Neural progenitor cell (in vitro differentiated cells): ENCODE measurements around the gene MAP7D1. TPM values are rescaled to one million over a fixed set of nuclear protein-coding genes. Genes with fewer than 3 reads are reported as not detected.
A peak's percentile ranks its signal among the peaks of the same experiment; 100 is the strongest.

Experiments used
- DNase-seq: peaks from one replicate; pipeline ENCODE4 v3.0.0-alpha.2; 2016; ENCODE audit warnings: low spot score
- H2AFZ ChIP-seq: fragments of 200-600 bp; sonication (generic); replicated peaks from 2 replicates; pipeline ENCODE4 v1.6.1; 2016; ENCODE audit warnings: antibody characterized with exemption
- H3F3A ChIP-seq: fragments of 200-600 bp; sonication (generic); 2 replicates; pipeline ENCODE4 v1.6.1; 2016; ENCODE audit warnings: antibody characterized with exemption, low read depth
- H3K27ac ChIP-seq: fragments of 200-600 bp; sonication (generic); 2 replicates; pipeline ENCODE4 v1.5.1; 2016; ENCODE audit warnings: mild to moderate bottlenecking
- H3K27me3 ChIP-seq: fragments of 200-600 bp; sonication (generic); 2 replicates; pipeline ENCODE4 v1.6.1; 2016; ENCODE audit warnings: mild to moderate bottlenecking, moderate library complexity
- H3K36me3 ChIP-seq: fragments of 200-600 bp; sonication (generic); 2 replicates; pipeline ENCODE4 v1.5.1; 2016
- H3K4me1 ChIP-seq: fragments of 200-600 bp; sonication (generic); 2 replicates; pipeline ENCODE4 v1.6.1; 2016; ENCODE audit warnings: mixed run types
- H3K4me2 ChIP-seq: fragments of 200-600 bp; sonication (generic); 2 replicates; pipeline ENCODE4 v1.6.1; 2016
- H3K4me3 ChIP-seq: fragments of 200-600 bp; sonication (generic); 2 replicates; pipeline ENCODE4 v1.5.1; 2016
- H3K79me2 ChIP-seq: fragments of 200-600 bp; sonication (generic); 2 replicates; pipeline ENCODE4 v1.6.1; 2016; ENCODE audit warnings: low read depth
- H3K9ac ChIP-seq: fragments of 200-600 bp; sonication (generic); 2 replicates; pipeline ENCODE4 v1.6.1; 2016
- H3K9me3 ChIP-seq: fragments of 200-600 bp; sonication (generic); 2 replicates; pipeline ENCODE4 v1.5.1; 2016; ENCODE audit warnings: low read depth
- H4K20me1 ChIP-seq: fragments of 200-600 bp; sonication (generic); 2 replicates; pipeline ENCODE4 v1.6.1; 2016; ENCODE audit warnings: low read depth
- H3K27ac Mint-ChIP-seq: 3 replicates; pipeline ENCODE4 v1.8.0; 2021; ENCODE audit warnings: mixed read lengths
- H3K27me3 Mint-ChIP-seq: 2 replicates; pipeline ENCODE4 v1.8.0; 2022; ENCODE audit warnings: low read depth, mild to moderate bottlenecking, inconsistent platforms, moderate library complexity, mixed read lengths; ENCODE audit not compliant: insufficient read depth
- H3K36me3 Mint-ChIP-seq: 3 replicates; pipeline ENCODE4 v1.8.0; 2021; ENCODE audit warnings: mixed read lengths
- H3K4me1 Mint-ChIP-seq: 3 replicates; pipeline ENCODE4 v1.8.0; 2021; ENCODE audit warnings: mixed read lengths
- H3K4me3 Mint-ChIP-seq: 3 replicates; pipeline ENCODE4 v1.8.0; 2021; ENCODE audit warnings: mild to moderate bottlenecking, moderate library complexity, mixed read lengths
- H3K9me3 Mint-ChIP-seq: 3 replicates; pipeline ENCODE4 v1.8.0; 2020; ENCODE audit warnings: mixed read lengths
- EZH2 ChIP-seq: fragments of 200-600 bp; sonication (generic); IDR thresholded peaks from 2 replicates; pipeline ENCODE4 v1.6.1; 2017; ENCODE audit warnings: antibody characterized with exemption, mild to moderate bottlenecking, moderate library complexity
- EZH2phosphoT487 ChIP-seq: fragments of 200-600 bp; sonication (generic); IDR thresholded peaks from 2 replicates; pipeline ENCODE4 v1.6.1; 2017; ENCODE audit warnings: antibody characterized with exemption
- total RNA-seq: library from RNA; depleted of rRNA; stranded (reverse); fragments of >200 nt; gene quantifications from 2 replicates; pipeline ENCODE4 v1.2.3, GENCODE V29; 2015; ENCODE audit warnings: low replicate concordance
- TF ChIP-seq, protein P1 (sequence below): fragments of 200-600 bp; sonication (generic); IDR thresholded peaks from 2 replicates; pipeline ENCODE4 v1.5.1; 2017; ENCODE audit warnings: antibody characterized with exemption, mild to moderate bottlenecking

The MAP7D1 gene
- total RNA-seq, 1 donor from 2014 or later, result 35.0 TPM

DNA sequence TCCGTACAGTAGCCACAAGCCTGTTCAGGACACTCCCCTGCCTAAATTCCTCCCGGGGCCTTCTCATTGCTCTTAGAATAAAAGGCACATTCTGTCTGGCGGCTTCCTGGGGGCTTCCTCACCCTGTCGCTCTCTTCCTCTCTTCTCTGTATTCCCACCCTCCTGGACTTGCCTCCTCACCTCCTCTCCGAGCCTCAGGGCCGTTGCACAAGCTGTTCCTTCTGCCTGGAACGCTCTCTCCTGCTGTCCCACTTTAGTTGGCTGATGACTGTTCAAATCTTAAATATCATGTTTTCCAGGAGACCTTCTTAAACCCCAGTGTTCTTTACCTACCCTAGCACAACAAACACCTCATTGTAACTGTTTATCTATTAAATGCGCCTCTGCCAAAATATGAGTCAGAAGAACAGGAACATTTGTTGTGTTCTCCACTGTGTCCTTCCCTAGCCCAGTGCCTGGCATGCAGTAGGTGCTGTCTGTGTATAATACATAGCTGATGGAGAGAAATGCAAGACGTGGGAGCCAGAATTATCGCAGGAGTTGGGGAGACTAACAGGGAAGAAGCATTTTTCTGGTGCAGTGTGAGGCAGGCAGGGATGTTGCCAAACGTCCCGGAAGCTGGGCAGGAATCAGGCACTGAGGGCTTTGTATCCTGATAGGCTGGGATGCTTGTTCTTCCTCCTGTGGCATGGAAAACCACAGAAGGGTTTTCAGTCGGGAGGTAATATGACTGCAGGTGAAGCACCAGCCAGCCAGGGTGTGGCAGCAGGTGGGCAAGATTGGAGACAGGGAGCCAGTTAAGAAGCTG lies 44.2 kb downstream of the MAP7D1 start:
- Mint-ChIP-seq H3K4me3 (no peak overlapping the region), H3K36me3 (no peaks in the 10 kb centered on the region), H3K27ac (no peak overlapping the region), H3K9me3 (no peaks in the 10 kb centered on the region), H3K27me3 (peaks cover 3% of the 10 kb centered on the region), H3K4me1 (peaks cover 12% of the 10 kb centered on the region)
- H3K4me3 ChIP-seq, result no peak overlapping the region
- no peak overlapping the region for H3K4me2 ChIP-seq
- no peaks in the 10 kb centered on the region for H3K79me2 ChIP-seq
- H3K36me3 ChIP-seq, result no peaks in the 10 kb centered on the region
- no peaks in the 10 kb centered on the region for H3K9me3 ChIP-seq
- H3K27me3 ChIP-seq, result no peaks in the 10 kb centered on the region
- no peaks in the 10 kb centered on the region for H4K20me1 ChIP-seq
- H3K4me1 ChIP-seq, result peaks cover 13% of the 10 kb centered on the region
- TF ChIP-seq, protein P1, sequence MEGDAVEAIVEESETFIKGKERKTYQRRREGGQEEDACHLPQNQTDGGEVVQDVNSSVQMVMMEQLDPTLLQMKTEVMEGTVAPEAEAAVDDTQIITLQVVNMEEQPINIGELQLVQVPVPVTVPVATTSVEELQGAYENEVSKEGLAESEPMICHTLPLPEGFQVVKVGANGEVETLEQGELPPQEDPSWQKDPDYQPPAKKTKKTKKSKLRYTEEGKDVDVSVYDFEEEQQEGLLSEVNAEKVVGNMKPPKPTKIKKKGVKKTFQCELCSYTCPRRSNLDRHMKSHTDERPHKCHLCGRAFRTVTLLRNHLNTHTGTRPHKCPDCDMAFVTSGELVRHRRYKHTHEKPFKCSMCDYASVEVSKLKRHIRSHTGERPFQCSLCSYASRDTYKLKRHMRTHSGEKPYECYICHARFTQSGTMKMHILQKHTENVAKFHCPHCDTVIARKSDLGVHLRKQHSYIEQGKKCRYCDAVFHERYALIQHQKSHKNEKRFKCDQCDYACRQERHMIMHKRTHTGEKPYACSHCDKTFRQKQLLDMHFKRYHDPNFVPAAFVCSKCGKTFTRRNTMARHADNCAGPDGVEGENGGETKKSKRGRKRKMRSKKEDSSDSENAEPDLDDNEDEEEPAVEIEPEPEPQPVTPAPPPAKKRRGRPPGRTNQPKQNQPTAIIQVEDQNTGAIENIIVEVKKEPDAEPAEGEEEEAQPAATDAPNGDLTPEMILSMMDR, result no peak
- TF ChIP-seq EZH2 (no peak), EZH2phosphoT487 (no peak)
- DNase-seq, result no peak
- H2AFZ ChIP-seq, result peak overlapping the region; percentile 13
- H3K9ac ChIP-seq, result no peak overlapping the region
- peaks cover 16% of the 10 kb centered on the region for H3F3A ChIP-seq
- H3K27ac ChIP-seq, result no peak overlapping the region

DNA sequence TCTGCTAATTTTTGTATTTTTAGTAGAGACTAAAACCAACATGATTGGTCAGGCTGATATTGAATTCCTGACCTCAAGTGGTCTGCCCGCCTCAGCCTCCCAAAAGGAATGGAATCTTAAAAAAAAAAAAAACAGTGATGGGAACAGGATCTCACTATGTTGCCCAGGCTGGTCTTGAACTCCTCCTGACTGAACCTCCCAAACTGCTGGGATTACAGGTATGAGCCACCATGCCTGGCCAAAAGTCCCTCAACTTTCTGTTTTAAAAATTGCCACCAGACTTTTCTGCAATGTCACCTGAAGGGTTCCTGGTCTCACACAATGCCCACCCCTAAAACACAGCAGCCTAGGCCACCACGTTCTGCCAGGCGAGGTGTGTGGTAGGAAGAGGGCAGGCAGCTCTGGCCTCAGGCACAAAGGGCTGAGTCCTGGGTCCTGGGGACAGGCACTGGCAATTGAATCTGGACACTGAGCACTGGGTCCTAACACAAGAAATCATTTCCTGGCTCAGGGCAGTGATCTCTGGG lies 47.1 kb downstream of the MAP7D1 start:
- Histone ChIP-seq H3K79me2 (no peaks in the 10 kb centered on the region), H3K9ac (no peak overlapping the region), H3K4me3 (no peak overlapping the region), H3K9me3 (no peaks in the 10 kb centered on the region), H3F3A (peaks cover 16% of the 10 kb centered on the region), H3K4me1 (peaks cover 15% of the 10 kb centered on the region), H2AFZ (peak overlapping the region; percentile 94), H3K36me3 (no peaks in the 10 kb centered on the region), H3K27me3 (no peaks in the 10 kb centered on the region), H3K4me2 (peak overlapping the region; percentile 46), H4K20me1 (no peaks in the 10 kb centered on the region), H3K27ac (peak overlapping the region; percentile 75)
- H3K4me1 Mint-ChIP-seq, result peaks cover 20% of the 10 kb centered on the region
- no peak for DNase-seq
- H3K9me3 Mint-ChIP-seq, result no peaks in the 10 kb centered on the region
- TF ChIP-seq EZH2phosphoT487 (no peak), EZH2 (no peak)
- TF ChIP-seq, protein P1, result no peak
- no peaks in the 10 kb centered on the region for H3K36me3 Mint-ChIP-seq
- H3K27me3 Mint-ChIP-seq, result no peaks in the 10 kb centered on the region
- peak overlapping the region; percentile 94 for H3K27ac Mint-ChIP-seq
- H3K4me3 Mint-ChIP-seq, result no peak overlapping the region

DNA sequence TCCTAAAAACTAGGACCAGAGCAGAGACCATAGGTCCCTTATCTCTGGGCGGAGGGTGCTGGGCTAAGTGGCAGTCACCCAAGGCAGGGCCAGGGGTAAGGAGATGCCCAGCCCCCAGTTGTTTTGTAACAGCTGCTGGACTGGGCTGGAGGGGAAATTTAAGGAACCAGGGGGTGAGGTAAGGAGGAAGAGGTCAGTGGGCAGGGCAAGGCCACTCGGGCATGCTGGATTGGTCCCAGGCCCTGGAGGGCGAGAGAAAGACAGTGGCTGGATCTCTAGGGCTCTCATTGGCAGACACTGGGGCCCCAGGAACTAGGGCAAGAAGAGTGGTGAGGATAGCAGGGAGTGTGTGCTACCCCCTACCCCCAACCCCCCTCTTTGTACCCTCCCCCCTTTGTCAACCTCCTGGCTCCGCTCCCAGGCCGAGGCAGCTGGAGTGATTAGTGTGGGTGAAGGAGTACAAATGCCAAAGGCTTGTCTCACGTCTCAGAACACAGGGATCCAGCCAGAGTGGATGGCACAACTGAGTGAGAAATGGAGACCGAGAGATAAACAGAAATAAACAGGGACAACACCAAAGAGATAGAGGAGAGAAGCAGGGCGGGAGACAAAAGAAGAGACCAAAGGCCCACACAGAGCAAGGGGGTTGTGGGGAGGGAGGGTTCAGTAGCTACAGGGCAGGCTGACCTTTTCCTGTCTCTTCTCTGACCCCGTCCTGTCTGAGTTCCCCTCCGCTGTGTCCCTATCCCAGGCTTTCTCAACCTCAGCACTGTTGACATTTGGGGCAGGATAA lies 47.8 kb downstream of the MAP7D1 start:
- Histone ChIP-seq H3K9me3 (no peaks in the 10 kb centered on the region), H3K4me1 (peaks cover 15% of the 10 kb centered on the region), H3K27me3 (no peaks in the 10 kb centered on the region), H4K20me1 (no peaks in the 10 kb centered on the region), H2AFZ (peak overlapping the region; percentile 94), H3K4me3 (no peak overlapping the region), H3F3A (peaks cover 16% of the 10 kb centered on the region), H3K36me3 (no peaks in the 10 kb centered on the region), H3K4me2 (peak overlapping the region; percentile 46), H3K9ac (no peak overlapping the region), H3K79me2 (no peaks in the 10 kb centered on the region), H3K27ac (peak overlapping the region; percentile 75)
- H3K36me3 Mint-ChIP-seq, result no peaks in the 10 kb centered on the region
- H3K9me3 Mint-ChIP-seq, result no peaks in the 10 kb centered on the region
- peak; percentile 55 for DNase-seq
- no peaks in the 10 kb centered on the region for H3K27me3 Mint-ChIP-seq
- no peak overlapping the region for H3K4me3 Mint-ChIP-seq
- H3K27ac Mint-ChIP-seq, result peak overlapping the region; percentile 94
- peaks cover 20% of the 10 kb centered on the region for H3K4me1 Mint-ChIP-seq
- TF ChIP-seq EZH2phosphoT487 (no peak), EZH2 (no peak)
- TF ChIP-seq, protein P1, result no peak
